ENCODE results near the gene DCAF5. TPM values are rescaled to one million over a fixed set of nuclear protein-coding genes. Genes with fewer than 3 reads are reported as not detected.

Gene DCAF5
- polyA plus RNA-seq, 1 donor (not counting 4 experiments of a cell fraction or from before 2014, with no cell fraction given) = 29.5 TPM

DNA sequence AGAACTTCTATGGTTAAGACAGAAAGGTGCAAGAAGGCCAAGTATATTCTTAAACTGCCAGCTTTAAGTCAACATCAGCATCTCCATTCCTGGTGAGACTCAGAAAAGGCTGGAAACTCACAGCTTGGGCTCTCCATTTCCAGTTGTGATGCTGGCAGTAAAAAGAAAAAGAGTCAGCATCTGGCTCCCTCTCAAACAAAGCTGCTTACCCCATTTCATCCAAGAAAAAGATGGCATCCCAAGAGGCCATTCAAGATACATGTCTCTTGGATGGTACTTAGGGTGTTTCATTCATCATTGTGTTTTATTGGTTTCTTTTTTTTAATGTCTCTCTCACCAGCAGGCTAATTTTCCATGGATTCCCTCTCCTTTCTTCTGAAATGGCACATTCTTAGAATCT lies 61.9 kb downstream of the DCAF5 start:
- FAIRE-seq (no peak), DNase-seq (ENCODE audit: low read depth, low spot score) (no peak)
- Histone ChIP-seq H3K4me2 (ENCODE audit: control insufficient read depth, extremely low read depth, insufficient read depth, low read depth, low read length) (no peak overlapping the region), H4K20me1 (ENCODE audit: control insufficient read depth, extremely low read depth, insufficient read depth, low read length) (no peaks in the 10 kb centered on the region), H3K4me1 (ENCODE audit: control insufficient read depth, extremely low read depth, insufficient read depth, low read length) (peaks cover 37% of the 10 kb centered on the region), H3K36me3 (ENCODE audit: control insufficient read depth in 2 of 2, extremely low read depth in 1 of 2, insufficient read depth in 2 of 2, low read length in 2 of 2) (peaks cover 7 to 9% of the 10 kb centered on the region in 2 experiments), H2AFZ (ENCODE audit: control insufficient read depth, low read length) (no peak overlapping the region), H3K9me1 (ENCODE audit: control insufficient read depth, extremely low read depth, insufficient read depth, low read length) (peaks cover 2% of the 10 kb centered on the region), H3K4me3 (ENCODE audit: control insufficient read depth in 2 of 3, extremely low read depth in 1 of 3, insufficient read depth in 2 of 3, low read depth in 1 of 3, low read length in 3 of 3) (no peak overlapping the region), H3K27me3 (ENCODE audit: control insufficient read depth, extremely low read depth, insufficient read depth, low read length) (no peaks in the 10 kb centered on the region), H3K79me2 (ENCODE audit: control insufficient read depth, insufficient read depth, low read length) (peaks cover 4% of the 10 kb centered on the region), H3K9ac (ENCODE audit: control insufficient read depth, extremely low read depth, insufficient read depth, low read length) (no peak overlapping the region), H3K27ac (ENCODE audit: control insufficient read depth, insufficient read depth, low read length) (no peak overlapping the region), H3K9me3 (ENCODE audit: control insufficient read depth, low read depth, low read length) (no peaks in the 10 kb centered on the region)
- dilution Hi-C loops (cut with MboI; ENCODE audit: extremely low pct_ligation_motif_present, low sequenced_read_pairs) = no loop called here
- TF ChIP-seq, protein P1, sequence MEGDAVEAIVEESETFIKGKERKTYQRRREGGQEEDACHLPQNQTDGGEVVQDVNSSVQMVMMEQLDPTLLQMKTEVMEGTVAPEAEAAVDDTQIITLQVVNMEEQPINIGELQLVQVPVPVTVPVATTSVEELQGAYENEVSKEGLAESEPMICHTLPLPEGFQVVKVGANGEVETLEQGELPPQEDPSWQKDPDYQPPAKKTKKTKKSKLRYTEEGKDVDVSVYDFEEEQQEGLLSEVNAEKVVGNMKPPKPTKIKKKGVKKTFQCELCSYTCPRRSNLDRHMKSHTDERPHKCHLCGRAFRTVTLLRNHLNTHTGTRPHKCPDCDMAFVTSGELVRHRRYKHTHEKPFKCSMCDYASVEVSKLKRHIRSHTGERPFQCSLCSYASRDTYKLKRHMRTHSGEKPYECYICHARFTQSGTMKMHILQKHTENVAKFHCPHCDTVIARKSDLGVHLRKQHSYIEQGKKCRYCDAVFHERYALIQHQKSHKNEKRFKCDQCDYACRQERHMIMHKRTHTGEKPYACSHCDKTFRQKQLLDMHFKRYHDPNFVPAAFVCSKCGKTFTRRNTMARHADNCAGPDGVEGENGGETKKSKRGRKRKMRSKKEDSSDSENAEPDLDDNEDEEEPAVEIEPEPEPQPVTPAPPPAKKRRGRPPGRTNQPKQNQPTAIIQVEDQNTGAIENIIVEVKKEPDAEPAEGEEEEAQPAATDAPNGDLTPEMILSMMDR (optimal IDR thresholded peaks at IDR 0.05 in 1 of 3, IDR thresholded peaks at IDR 0.05 in 1 of 3, conservative IDR thresholded peaks at IDR 0.05 in 1 of 3; ENCODE audit: extremely low read depth in 1 of 3, insufficient read depth in 2 of 3, low read length in 3 of 3) = no peak
- TF ChIP-seq EZH2 (IDR thresholded peaks at IDR 0.05; ENCODE audit: low read length) = no peak

DNA sequence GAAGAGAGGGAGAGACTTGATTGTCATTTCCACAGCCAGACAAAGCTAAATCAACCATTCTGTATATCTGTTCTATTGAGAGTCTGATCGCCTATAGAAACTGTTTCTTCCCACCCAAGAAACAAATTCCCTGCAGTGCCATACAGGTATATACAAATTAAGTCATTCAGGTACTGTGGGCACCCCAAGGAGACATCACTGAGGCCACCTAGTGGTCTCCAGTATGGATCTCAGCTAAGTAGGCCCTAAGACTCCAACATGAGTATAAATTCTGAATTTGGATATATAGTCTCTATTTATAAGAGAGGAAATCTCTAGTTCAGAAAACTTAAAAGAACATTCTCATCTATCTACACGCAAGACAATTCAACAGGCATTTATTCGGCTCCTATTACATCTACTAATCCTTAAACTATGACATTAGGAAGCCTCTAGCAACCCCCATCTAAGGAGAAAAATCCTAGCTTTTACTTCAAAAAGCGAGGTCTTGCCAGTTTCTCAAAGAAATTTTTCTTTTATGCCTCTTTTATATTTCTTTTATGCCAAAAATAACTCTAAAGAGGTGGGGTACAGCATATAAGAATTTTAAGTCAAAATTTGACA lies 62.6 kb downstream of the DCAF5 start:
- no peak overlapping the region for H3K9ac ChIP-seq (ENCODE audit: control insufficient read depth, extremely low read depth, insufficient read depth, low read length)
- DNase-seq (ENCODE audit: low read depth, low spot score) = no peak
- H3K27ac ChIP-seq (ENCODE audit: control insufficient read depth, insufficient read depth, low read length) = no peak overlapping the region
- peaks cover 7 to 12% of the 10 kb centered on the region in 2 experiments for H3K36me3 ChIP-seq (ENCODE audit: control insufficient read depth in 2 of 2, extremely low read depth in 1 of 2, insufficient read depth in 2 of 2, low read length in 2 of 2)
- no peak overlapping the region for H3K4me2 ChIP-seq (ENCODE audit: control insufficient read depth, extremely low read depth, insufficient read depth, low read depth, low read length)
- no peaks in the 10 kb centered on the region for H3K27me3 ChIP-seq (ENCODE audit: control insufficient read depth, extremely low read depth, insufficient read depth, low read length)
- peaks cover 2% of the 10 kb centered on the region for H3K9me1 ChIP-seq (ENCODE audit: control insufficient read depth, extremely low read depth, insufficient read depth, low read length)
- dilution Hi-C loops (cut with MboI; ENCODE audit: extremely low pct_ligation_motif_present, low sequenced_read_pairs) = no loop called here
- no peaks in the 10 kb centered on the region for H3K9me3 ChIP-seq (ENCODE audit: control insufficient read depth, low read depth, low read length)
- no peak overlapping the region for H3K4me3 ChIP-seq (ENCODE audit: control insufficient read depth in 2 of 3, extremely low read depth in 1 of 3, insufficient read depth in 2 of 3, low read depth in 1 of 3, low read length in 3 of 3)
- TF ChIP-seq, protein P1 (optimal IDR thresholded peaks at IDR 0.05 in 1 of 3, IDR thresholded peaks at IDR 0.05 in 1 of 3, conservative IDR thresholded peaks at IDR 0.05 in 1 of 3; ENCODE audit: extremely low read depth in 1 of 3, insufficient read depth in 2 of 3, low read length in 3 of 3) = peak; percentile 65 to 83 (median 78)
- no peak for TF ChIP-seq EZH2 (IDR thresholded peaks at IDR 0.05; ENCODE audit: low read length)
- H2AFZ ChIP-seq (ENCODE audit: control insufficient read depth, low read length) = no peak overlapping the region
- H3K4me1 ChIP-seq (ENCODE audit: control insufficient read depth, extremely low read depth, insufficient read depth, low read length) = peaks cover 37% of the 10 kb centered on the region
- peaks cover 4% of the 10 kb centered on the region for H3K79me2 ChIP-seq (ENCODE audit: control insufficient read depth, insufficient read depth, low read length)
- no peaks in the 10 kb centered on the region for H4K20me1 ChIP-seq (ENCODE audit: control insufficient read depth, extremely low read depth, insufficient read depth, low read length)
- peak; percentile 13 for FAIRE-seq
